HepG2 (cell line): ENCODE data around the gene SREBF1. TPM values are rescaled to one million over a fixed set of nuclear protein-coding genes. Genes with fewer than 3 reads are reported as not detected.
A peak's percentile ranks its signal among the peaks of the same experiment; 100 is the strongest.

Experiments used
- CCDC6 ChIP-seq: sonication (generic); formaldehyde crosslinking; IDR thresholded peaks from 2 replicates; pipeline ENCODE4 v1.8.1; 2022; ENCODE audit warnings: mild to moderate bottlenecking, missing genetic modification reagents, moderate library complexity
- ETV5 ChIP-seq: IDR thresholded peaks from 2 replicates; pipeline ENCODE4 v1.6.1; 2018; ENCODE audit warnings: missing biosample characterization, missing genetic modification reagents, inconsistent platforms, borderline replicate concordance
- HDAC2 ChIP-seq: sonication (generic); formaldehyde crosslinking; IDR thresholded peaks from 2 replicates; pipeline ENCODE4 v1.4.0; 2020; ENCODE audit warnings: missing genetic modification reagents
- ISL2 ChIP-seq: sonication (generic); formaldehyde crosslinking; IDR thresholded peaks from 2 replicates; pipeline ENCODE4 v1.5.0; 2020; ENCODE audit warnings: missing genetic modification reagents
- KAT8 ChIP-seq: IDR thresholded peaks from 2 replicates; pipeline ENCODE4 v1.6.1; 2016; ENCODE audit warnings: missing genetic modification reagents, missing compliant biosample characterization
- KDM5B ChIP-seq: sonication (generic); formaldehyde crosslinking; IDR thresholded peaks from 2 replicates; pipeline ENCODE4 v1.4.0; 2020; ENCODE audit warnings: missing genetic modification reagents, mild to moderate bottlenecking, borderline replicate concordance
- NFE2L2 ChIP-seq: fragments of 150-350 bp; IDR thresholded peaks from 2 replicates; pipeline ENCODE4 v1.6.1; 2014; ENCODE audit warnings: low read length
- NFYB ChIP-seq: sonication (generic); formaldehyde crosslinking; IDR thresholded peaks from 2 replicates; pipeline ENCODE4 v1.4.0; 2020; ENCODE audit warnings: missing genetic modification reagents
- PAWR ChIP-seq: sonication (generic); formaldehyde crosslinking; IDR thresholded peaks from 2 replicates; pipeline ENCODE4 v1.4.0; 2020; ENCODE audit warnings: missing genetic modification reagents, mild to moderate bottlenecking, borderline replicate concordance
- PHB2 ChIP-seq: fragments of 450-650 bp; IDR thresholded peaks from 2 replicates; pipeline ENCODE4 v1.6.1; 2018; ENCODE audit not compliant: partially characterized antibody
- SIN3B ChIP-seq: fragments of 150-350 bp; IDR thresholded peaks from 2 replicates; pipeline ENCODE4 v1.6.1; 2014; ENCODE audit warnings: low read length
- SMC3 ChIP-seq: IDR thresholded peaks from 2 replicates; pipeline ENCODE4 v1.6.1; 2011; ENCODE audit warnings: low read length, improper control_type of control experiment
- TBP ChIP-seq: sonication (generic); formaldehyde crosslinking; IDR thresholded peaks from 2 replicates; pipeline ENCODE4 v1.5.0; 2020; ENCODE audit warnings: missing genetic modification reagents
- TGIF2 ChIP-seq: IDR thresholded peaks from 2 replicates; pipeline ENCODE4 v1.6.1; 2016; ENCODE audit warnings: control low read depth, missing compliant biosample characterization
- ZFP41 ChIP-seq: sonication (generic); formaldehyde crosslinking; IDR thresholded peaks from 2 replicates; pipeline ENCODE4 v1.4.0; 2020; ENCODE audit warnings: mild to moderate bottlenecking, missing genetic modification reagents, borderline replicate concordance
- ZMYM2 ChIP-seq: sonication (generic); formaldehyde crosslinking; IDR thresholded peaks from 2 replicates; pipeline ENCODE4 v1.8.0; 2022; ENCODE audit warnings: mild to moderate bottlenecking, missing genetic modification reagents
- ZMYM3 ChIP-seq: sonication (generic); formaldehyde crosslinking; IDR thresholded peaks from 2 replicates; pipeline ENCODE4 v1.5.1; 2020; ENCODE audit warnings: mild to moderate bottlenecking, missing genetic modification reagents
- ZMYM4 ChIP-seq: sonication (generic); formaldehyde crosslinking; IDR thresholded peaks from 2 replicates; pipeline ENCODE4 v1.8.1; 2023; ENCODE audit warnings: mild to moderate bottlenecking, missing genetic modification reagents
- ZNF282 ChIP-seq: fragments of 450-650 bp; IDR thresholded peaks from 2 replicates; pipeline ENCODE4 v1.6.1; 2018; ENCODE audit not compliant: partially characterized antibody
- ZNF329 ChIP-seq: sonication (generic); formaldehyde crosslinking; IDR thresholded peaks from 2 replicates; pipeline ENCODE4 v1.9.0; 2021; ENCODE audit warnings: low read depth, mild to moderate bottlenecking, missing genetic modification reagents
- ZNF451 ChIP-seq: sonication (generic); formaldehyde crosslinking; IDR thresholded peaks from 2 replicates; pipeline ENCODE4 v1.5.0; 2020; ENCODE audit warnings: mild to moderate bottlenecking, missing genetic modification reagents
- ZNF672 ChIP-seq: sonication (generic); formaldehyde crosslinking; IDR thresholded peaks from 2 replicates; pipeline ENCODE4 v1.8.1; 2022; ENCODE audit warnings: missing genetic modification reagents
- ZNF83 ChIP-seq: sonication (generic); formaldehyde crosslinking; IDR thresholded peaks from 2 replicates; pipeline ENCODE4 v1.4.0; 2020; ENCODE audit warnings: missing genetic modification reagents, mild to moderate bottlenecking, borderline replicate concordance
- polyA plus RNA-seq, 8 experiments: library from polyadenylated mRNA; depleted of rRNA in 3 of 8; stranded (reverse) in 7 of 8; unstranded in 1 of 8; fragments of >200 nt; fragmentation: Illumina TruSeq in 4 of 8; extraction: Trizol in 4 of 8; gene quantifications; 2 replicates each; pipeline versions ENCODE4 v1.2.1 to v1.2.3, GENCODE V29; 2011 to 2016; ENCODE audit warnings: low read depth in 4 of 8, missing spikeins in 1 of 8, mixed read lengths in 1 of 8; ENCODE audit not compliant: insufficient read depth in 1 of 8
- total RNA-seq, 5 experiments: library from RNA; depleted of rRNA; stranded (reverse); fragments of >200 nt; fragmentation: Illumina TruSeq; extraction: Trizol; gene quantifications; 2 replicates each; pipeline ENCODE4 v1.2.3, GENCODE V29; 2016; ENCODE audit warnings: low read depth in 1 of 5
- TF ChIP-seq, protein P1 (sequence below): sonication (generic); formaldehyde crosslinking; IDR thresholded peaks from 2 replicates; pipeline ENCODE4 v1.4.0; 2020; ENCODE audit warnings: missing genetic modification reagents, borderline replicate concordance
- TF ChIP-seq, protein P2 (sequence below): sonication (generic); formaldehyde crosslinking; IDR thresholded peaks from 2 replicates; pipeline ENCODE4 v1.8.1; 2023; ENCODE audit warnings: mild to moderate bottlenecking, inconsistent platforms, moderate library complexity, missing genetic modification reagents, borderline replicate concordance
- TF ChIP-seq, protein P3 (sequence below): sonication (generic); formaldehyde crosslinking; IDR thresholded peaks from 2 replicates; pipeline ENCODE4 v1.8.0; 2022; ENCODE audit warnings: mild to moderate bottlenecking, missing genetic modification reagents
- TF ChIP-seq, protein P4 (sequence below): sonication (generic); formaldehyde crosslinking; IDR thresholded peaks from 2 replicates; pipeline ENCODE4 v1.4.0; 2020; ENCODE audit warnings: missing genetic modification reagents

SREBF1 gene
- total and polyA plus RNA-seq, 2 of the 13 experiments (the other 11 are each of a cell fraction or from before 2014, with no cell fraction given), result 34.3 to 38.0 TPM

GRCh38 chr17:17830740-17831207, 6.0 kb downstream of the SREBF1 start (continued):
- TF ChIP-seq KAT8 (CRISPR knock-in tag), result peak; percentile 78
- peak; percentile 44 for TF ChIP-seq ISL2 (CRISPR knock-in tag)
- TF ChIP-seq ZNF329, result peak; percentile 14; the same call in 1 of the 2 replicates
- 0 out of 2 replicates have a peak, but pooled peaks have one; percentile 25 for TF ChIP-seq ZMYM2 (CRISPR knock-in tag)
- TF ChIP-seq ETV5 (CRISPR knock-in tag), result peak; percentile 96
- TF ChIP-seq HDAC2 (CRISPR knock-in tag), result peak; percentile 98
- TF ChIP-seq ZMYM4 (CRISPR knock-in tag), result peak; percentile 77
- no peak; the same call in 1 of the 2 replicates for TF ChIP-seq NFYB (CRISPR knock-in tag)
- no peak for TF ChIP-seq PAWR (CRISPR knock-in tag)
- TF ChIP-seq ZNF282, result no peak
- TF ChIP-seq ZFP41, result no peak
- TF ChIP-seq PHB2, result no peak
- no peak for TF ChIP-seq ZNF672
- TF ChIP-seq ZMYM3 (CRISPR knock-in tag), result peak; percentile 97
- TF ChIP-seq, protein P1, sequence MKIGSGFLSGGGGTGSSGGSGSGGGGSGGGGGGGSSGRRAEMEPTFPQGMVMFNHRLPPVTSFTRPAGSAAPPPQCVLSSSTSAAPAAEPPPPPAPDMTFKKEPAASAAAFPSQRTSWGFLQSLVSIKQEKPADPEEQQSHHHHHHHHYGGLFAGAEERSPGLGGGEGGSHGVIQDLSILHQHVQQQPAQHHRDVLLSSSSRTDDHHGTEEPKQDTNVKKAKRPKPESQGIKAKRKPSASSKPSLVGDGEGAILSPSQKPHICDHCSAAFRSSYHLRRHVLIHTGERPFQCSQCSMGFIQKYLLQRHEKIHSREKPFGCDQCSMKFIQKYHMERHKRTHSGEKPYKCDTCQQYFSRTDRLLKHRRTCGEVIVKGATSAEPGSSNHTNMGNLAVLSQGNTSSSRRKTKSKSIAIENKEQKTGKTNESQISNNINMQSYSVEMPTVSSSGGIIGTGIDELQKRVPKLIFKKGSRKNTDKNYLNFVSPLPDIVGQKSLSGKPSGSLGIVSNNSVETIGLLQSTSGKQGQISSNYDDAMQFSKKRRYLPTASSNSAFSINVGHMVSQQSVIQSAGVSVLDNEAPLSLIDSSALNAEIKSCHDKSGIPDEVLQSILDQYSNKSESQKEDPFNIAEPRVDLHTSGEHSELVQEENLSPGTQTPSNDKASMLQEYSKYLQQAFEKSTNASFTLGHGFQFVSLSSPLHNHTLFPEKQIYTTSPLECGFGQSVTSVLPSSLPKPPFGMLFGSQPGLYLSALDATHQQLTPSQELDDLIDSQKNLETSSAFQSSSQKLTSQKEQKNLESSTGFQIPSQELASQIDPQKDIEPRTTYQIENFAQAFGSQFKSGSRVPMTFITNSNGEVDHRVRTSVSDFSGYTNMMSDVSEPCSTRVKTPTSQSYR (CRISPR knock-in tag), result peak; percentile 34; the same call in 1 of the 2 replicates
- no peak for TF ChIP-seq NFE2L2
- TF ChIP-seq SIN3B, result no peak
- TF ChIP-seq, protein P2, sequence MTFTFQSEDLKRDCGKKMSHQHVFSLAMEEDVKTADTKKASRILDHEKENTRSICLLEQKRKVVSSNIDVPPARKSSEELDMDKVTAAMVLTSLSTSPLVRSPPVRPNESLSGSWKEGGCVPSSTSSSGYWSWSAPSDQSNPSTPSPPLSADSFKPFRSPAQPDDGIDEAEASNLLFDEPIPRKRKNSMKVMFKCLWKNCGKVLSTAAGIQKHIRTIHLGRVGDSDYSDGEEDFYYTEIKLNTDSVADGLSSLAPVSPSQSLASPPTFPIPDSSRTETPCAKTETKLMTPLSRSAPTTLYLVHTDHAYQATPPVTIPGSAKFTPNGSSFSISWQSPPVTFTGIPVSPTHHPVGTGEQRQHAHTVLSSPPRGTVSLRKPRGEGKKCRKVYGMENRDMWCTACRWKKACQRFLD, result no peak
- TF ChIP-seq, protein P3, sequence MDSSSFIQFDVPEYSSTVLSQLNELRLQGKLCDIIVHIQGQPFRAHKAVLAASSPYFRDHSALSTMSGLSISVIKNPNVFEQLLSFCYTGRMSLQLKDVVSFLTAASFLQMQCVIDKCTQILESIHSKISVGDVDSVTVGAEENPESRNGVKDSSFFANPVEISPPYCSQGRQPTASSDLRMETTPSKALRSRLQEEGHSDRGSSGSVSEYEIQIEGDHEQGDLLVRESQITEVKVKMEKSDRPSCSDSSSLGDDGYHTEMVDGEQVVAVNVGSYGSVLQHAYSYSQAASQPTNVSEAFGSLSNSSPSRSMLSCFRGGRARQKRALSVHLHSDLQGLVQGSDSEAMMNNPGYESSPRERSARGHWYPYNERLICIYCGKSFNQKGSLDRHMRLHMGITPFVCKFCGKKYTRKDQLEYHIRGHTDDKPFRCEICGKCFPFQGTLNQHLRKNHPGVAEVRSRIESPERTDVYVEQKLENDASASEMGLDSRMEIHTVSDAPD, result peak; percentile 52; the same call in 1 of the 2 replicates
- peak; percentile 82; the same call in 1 of the 2 replicates for TF ChIP-seq ZNF451
- TF ChIP-seq TGIF2 (CRISPR knock-in tag), result peak; percentile 100
- no peak for TF ChIP-seq ZNF83
- no peak for TF ChIP-seq TBP
- TF ChIP-seq, protein P4, sequence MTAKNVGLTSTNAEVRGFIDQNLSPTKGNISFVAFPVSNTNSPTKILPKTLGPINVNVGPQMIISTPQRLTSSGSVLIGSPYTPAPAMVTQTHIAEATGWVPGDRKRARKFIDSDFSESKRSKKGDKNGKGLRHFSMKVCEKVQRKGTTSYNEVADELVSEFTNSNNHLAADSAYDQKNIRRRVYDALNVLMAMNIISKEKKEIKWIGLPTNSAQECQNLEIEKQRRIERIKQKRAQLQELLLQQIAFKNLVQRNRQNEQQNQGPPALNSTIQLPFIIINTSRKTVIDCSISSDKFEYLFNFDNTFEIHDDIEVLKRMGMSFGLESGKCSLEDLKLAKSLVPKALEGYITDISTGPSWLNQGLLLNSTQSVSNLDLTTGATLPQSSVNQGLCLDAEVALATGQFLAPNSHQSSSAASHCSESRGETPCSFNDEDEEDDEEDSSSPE (CRISPR knock-in tag), result peak; percentile 74
- TF ChIP-seq SMC3, result no peak; the same call in 1 of the 2 replicates
- TF ChIP-seq KDM5B, result 0 out of 2 replicates have a peak, but pooled peaks have one; percentile 44
- no peak for TF ChIP-seq CCDC6 (CRISPR knock-in tag)
